Mucosa of stomach (tissue), 1 donor: Measurements from ENCODE around the gene HTR3A.

ENCODE experiments used
- H3K27me3 ChIP-seq: one replicate; pipeline ENCODE4 v1.7.0; 2013; ENCODE audit warnings: mild to moderate bottlenecking, low read length; ENCODE audit not compliant: control insufficient read depth, insufficient read depth
- H3K36me3 ChIP-seq: one replicate; pipeline ENCODE4 v1.7.0; 2013; ENCODE audit warnings: low read length; ENCODE audit not compliant: control insufficient read depth, insufficient read depth
- H3K4me1 ChIP-seq: one replicate; pipeline ENCODE4 v1.7.0; 2013; ENCODE audit warnings: mild to moderate bottlenecking, low read length; ENCODE audit not compliant: control insufficient read depth, insufficient read depth
- H3K4me3 ChIP-seq: one replicate; pipeline ENCODE4 v1.7.0; 2013; ENCODE audit warnings: low read length
- H3K9ac ChIP-seq: one replicate; pipeline ENCODE4 v1.7.0; 2013; ENCODE audit warnings: mild to moderate bottlenecking, low read length, moderate library complexity
- H3K9me3 ChIP-seq: one replicate; pipeline ENCODE4 v1.7.0; 2013; ENCODE audit warnings: mild to moderate bottlenecking, low read length, moderate library complexity; ENCODE audit not compliant: control insufficient read depth
- donor health status: Pancreatic carcinoma.

The HTR3A gene

GRCh38 chr11:113982306-113982705 lies 7.4 kb downstream of the HTR3A start:
- Histone ChIP-seq H3K27me3 (peaks cover 12% of the 10 kb centered on the region), H3K9me3 (no peaks in the 10 kb centered on the region)

GRCh38 chr11:113984781-113985180 lies 9.9 kb downstream of the HTR3A start:
- Histone ChIP-seq H3K9ac (no peak overlapping the region), H3K27me3 (peaks cover 1% of the 10 kb centered on the region), H3K4me1 (no peaks in the 10 kb centered on the region), H3K4me3 (no peak overlapping the region), H3K36me3 (no peaks in the 10 kb centered on the region), H3K9me3 (no peaks in the 10 kb centered on the region)

More at GRCh38 chr11:113982306-113982705, 7.4 kb downstream of the HTR3A start:
- Histone ChIP-seq H3K36me3 (no peaks in the 10 kb centered on the region), H3K4me1 (no peaks in the 10 kb centered on the region), H3K9ac (no peak overlapping the region), H3K4me3 (no peak overlapping the region)

- H3K9me3 ChIP-seq, result no peaks in the 10 kb centered on the region
- H3K4me3 ChIP-seq, result no peak overlapping the region
- no peaks in the 10 kb centered on the region for H3K36me3 ChIP-seq
Measured at GRCh38 chr11:113985906-113986305, 11.0 kb downstream of the HTR3A start.

GRCh38 chr11:113986351-113987140 lies 11.6 kb downstream of the HTR3A start:
- Histone ChIP-seq H3K9me3 (no peaks in the 10 kb centered on the region), H3K36me3 (no peaks in the 10 kb centered on the region), H3K4me3 (no peak overlapping the region), H3K4me1 (no peaks in the 10 kb centered on the region), H3K9ac (no peak overlapping the region), H3K27me3 (no peaks in the 10 kb centered on the region)

More at GRCh38 chr11:113985906-113986305, 11.0 kb downstream of the HTR3A start:
- Histone ChIP-seq H3K27me3 (no peaks in the 10 kb centered on the region), H3K9ac (no peak overlapping the region), H3K4me1 (no peaks in the 10 kb centered on the region)

GRCh38 chr11:113989381-113989780 lies 14.5 kb downstream of the HTR3A start:
- no peaks in the 10 kb centered on the region for H3K4me1 ChIP-seq
- H3K27me3 ChIP-seq, result no peaks in the 10 kb centered on the region
- no peaks in the 10 kb centered on the region for H3K9me3 ChIP-seq
- H3K4me3 ChIP-seq, result no peak overlapping the region
- H3K9ac ChIP-seq, result no peak overlapping the region
- H3K36me3 ChIP-seq, result no peaks in the 10 kb centered on the region

- H3K36me3 ChIP-seq, result no peaks in the 10 kb centered on the region
- H3K9ac ChIP-seq, result no peak overlapping the region
- H3K27me3 ChIP-seq, result no peaks in the 10 kb centered on the region
- H3K9me3 ChIP-seq, result no peaks in the 10 kb centered on the region
- no peaks in the 10 kb centered on the region for H3K4me1 ChIP-seq
- H3K4me3 ChIP-seq, result no peak overlapping the region
Measured at GRCh38 chr11:113989916-113990315, 15.0 kb downstream of the HTR3A start.

- no peak overlapping the region for H3K4me3 ChIP-seq
- no peaks in the 10 kb centered on the region for H3K36me3 ChIP-seq
- no peaks in the 10 kb centered on the region for H3K4me1 ChIP-seq
- no peaks in the 10 kb centered on the region for H3K9me3 ChIP-seq
- no peak overlapping the region for H3K9ac ChIP-seq
- no peaks in the 10 kb centered on the region for H3K27me3 ChIP-seq
Measured at GRCh38 chr11:113991170-113991569, 16.3 kb downstream of the HTR3A start.

- no peaks in the 10 kb centered on the region for H3K4me1 ChIP-seq
- H3K36me3 ChIP-seq, result no peaks in the 10 kb centered on the region
- H3K4me3 ChIP-seq, result no peak overlapping the region
- H3K27me3 ChIP-seq, result no peaks in the 10 kb centered on the region
- H3K9ac ChIP-seq, result no peak overlapping the region
- no peaks in the 10 kb centered on the region for H3K9me3 ChIP-seq
Measured at GRCh38 chr11:113991718-113992458, 17.0 kb downstream of the HTR3A start.

- Histone ChIP-seq H3K27me3 (no peaks in the 10 kb centered on the region), H3K36me3 (no peaks in the 10 kb centered on the region)
Measured at GRCh38 chr11:113992459-113993110, 17.7 kb downstream of the HTR3A start.

GRCh38 chr11:113994077-113994954 lies 19.4 kb downstream of the HTR3A start:
- Histone ChIP-seq H3K36me3 (no peaks in the 10 kb centered on the region), H3K4me3 (no peak overlapping the region), H3K27me3 (peaks cover 5% of the 10 kb centered on the region), H3K9ac (no peak overlapping the region), H3K9me3 (no peaks in the 10 kb centered on the region), H3K4me1 (no peaks in the 10 kb centered on the region)

More at GRCh38 chr11:113992459-113993110, 17.7 kb downstream of the HTR3A start:
- H3K4me3 ChIP-seq, result no peak overlapping the region
- no peaks in the 10 kb centered on the region for H3K9me3 ChIP-seq
- no peak overlapping the region for H3K9ac ChIP-seq
- H3K4me1 ChIP-seq, result no peaks in the 10 kb centered on the region

- H3K4me3 ChIP-seq, result no peak overlapping the region
- H3K36me3 ChIP-seq, result no peaks in the 10 kb centered on the region
- H3K9ac ChIP-seq, result no peak overlapping the region
- H3K9me3 ChIP-seq, result no peaks in the 10 kb centered on the region
- H3K27me3 ChIP-seq, result peaks cover 11% of the 10 kb centered on the region
- H3K4me1 ChIP-seq, result no peaks in the 10 kb centered on the region
Measured at GRCh38 chr11:113997473-113997872, 22.6 kb downstream of the HTR3A start.
